ENCODE measurements around the gene TMC1. TPM values are rescaled to one million over a fixed set of nuclear protein-coding genes. Genes with fewer than 3 reads are reported as not detected.

Gene TMC1
- total RNA-seq, 1 donor from 2014 or later, result not detected

GRCh38 chr9:72657023-72657422 is 135.6 kb downstream of the TMC1 start:
- Mint-ChIP-seq H3K4me1 (no peaks in the 10 kb centered on the region), H3K9me3 (no peaks in the 10 kb centered on the region), H3K27me3 (ENCODE audit: low read depth) (no peaks in the 10 kb centered on the region), H3K27ac (no peak overlapping the region), H3K4me3 (no peak overlapping the region), H3K36me3 (no peaks in the 10 kb centered on the region)
- TF ChIP-seq, protein P1, sequence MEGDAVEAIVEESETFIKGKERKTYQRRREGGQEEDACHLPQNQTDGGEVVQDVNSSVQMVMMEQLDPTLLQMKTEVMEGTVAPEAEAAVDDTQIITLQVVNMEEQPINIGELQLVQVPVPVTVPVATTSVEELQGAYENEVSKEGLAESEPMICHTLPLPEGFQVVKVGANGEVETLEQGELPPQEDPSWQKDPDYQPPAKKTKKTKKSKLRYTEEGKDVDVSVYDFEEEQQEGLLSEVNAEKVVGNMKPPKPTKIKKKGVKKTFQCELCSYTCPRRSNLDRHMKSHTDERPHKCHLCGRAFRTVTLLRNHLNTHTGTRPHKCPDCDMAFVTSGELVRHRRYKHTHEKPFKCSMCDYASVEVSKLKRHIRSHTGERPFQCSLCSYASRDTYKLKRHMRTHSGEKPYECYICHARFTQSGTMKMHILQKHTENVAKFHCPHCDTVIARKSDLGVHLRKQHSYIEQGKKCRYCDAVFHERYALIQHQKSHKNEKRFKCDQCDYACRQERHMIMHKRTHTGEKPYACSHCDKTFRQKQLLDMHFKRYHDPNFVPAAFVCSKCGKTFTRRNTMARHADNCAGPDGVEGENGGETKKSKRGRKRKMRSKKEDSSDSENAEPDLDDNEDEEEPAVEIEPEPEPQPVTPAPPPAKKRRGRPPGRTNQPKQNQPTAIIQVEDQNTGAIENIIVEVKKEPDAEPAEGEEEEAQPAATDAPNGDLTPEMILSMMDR (IDR thresholded peaks at IDR 0.05; ENCODE audit: unreplicated experiment), result no peak
- no peak for DNase-seq (ENCODE audit: low spot score in 2 of 2, unreplicated experiment in 2 of 2)

DNA sequence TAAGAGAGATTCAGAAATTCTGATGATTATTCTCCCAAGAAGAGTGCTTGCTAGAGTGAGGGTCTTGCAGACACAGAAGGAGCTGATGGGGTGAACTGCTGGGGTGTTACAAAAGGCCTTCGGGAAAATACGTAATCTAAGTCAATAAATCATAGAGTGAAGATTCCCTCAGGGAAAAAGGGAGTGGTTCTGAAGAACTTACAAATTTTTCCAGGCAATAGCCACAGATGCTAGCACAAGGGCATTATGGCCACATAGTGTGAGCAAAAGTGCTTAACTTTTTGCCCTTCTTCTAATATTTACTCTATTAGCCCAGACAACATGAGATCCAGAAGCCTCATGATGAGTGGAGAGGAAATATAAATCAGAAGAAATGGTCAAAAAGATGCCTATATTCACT is 137.3 kb downstream of the TMC1 start:
- Mint-ChIP-seq H3K4me1 (no peaks in the 10 kb centered on the region), H3K27ac (no peak overlapping the region), H3K27me3 (ENCODE audit: low read depth) (no peaks in the 10 kb centered on the region), H3K4me3 (no peak overlapping the region), H3K36me3 (no peaks in the 10 kb centered on the region), H3K9me3 (no peaks in the 10 kb centered on the region)
- TF ChIP-seq, protein P1 (IDR thresholded peaks at IDR 0.05; ENCODE audit: unreplicated experiment), result no peak
- no peak for DNase-seq (ENCODE audit: low spot score in 2 of 2, unreplicated experiment in 2 of 2)

DNA sequence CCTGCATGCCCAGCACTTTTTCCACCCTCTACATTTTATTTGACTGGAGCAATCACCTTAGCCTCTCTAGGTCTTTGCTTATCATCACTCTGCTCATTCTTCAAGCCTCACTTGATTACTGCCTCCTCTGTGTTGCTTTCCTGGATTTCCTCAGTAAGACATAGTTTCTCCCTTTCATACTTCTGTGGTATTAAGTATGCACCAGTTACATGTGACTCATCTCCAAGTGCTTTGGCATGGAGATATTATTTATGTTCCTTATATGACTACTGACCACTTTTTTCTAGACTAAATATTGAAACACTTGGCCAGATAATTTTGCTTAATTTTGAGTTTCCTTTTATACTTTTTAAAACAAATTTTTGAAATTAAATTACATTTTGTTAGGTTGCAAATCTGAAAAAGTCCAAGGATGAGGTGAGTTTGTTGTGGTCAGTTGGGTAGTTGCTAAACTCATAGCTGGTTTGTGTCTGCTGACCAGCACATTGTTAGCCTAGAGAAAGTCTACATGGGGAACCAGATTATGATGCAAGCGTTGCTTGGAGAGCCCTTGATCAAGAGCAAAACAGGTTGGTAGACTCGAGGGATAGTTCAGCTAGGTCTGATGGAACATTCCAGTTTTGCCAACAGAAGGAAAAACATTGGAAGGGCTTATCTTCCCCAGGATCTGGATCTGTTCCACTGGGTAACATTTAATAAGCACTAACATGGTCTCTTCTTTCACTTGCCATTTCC is 140.2 kb downstream of the TMC1 start:
- no peak for DNase-seq (ENCODE audit: low spot score in 2 of 2, unreplicated experiment in 2 of 2)
- Mint-ChIP-seq H3K4me1 (no peaks in the 10 kb centered on the region), H3K9me3 (peaks cover 7% of the 10 kb centered on the region), H3K27ac (no peak overlapping the region), H3K4me3 (no peak overlapping the region), H3K27me3 (ENCODE audit: low read depth) (no peaks in the 10 kb centered on the region), H3K36me3 (no peaks in the 10 kb centered on the region)
- TF ChIP-seq, protein P1 (IDR thresholded peaks at IDR 0.05; ENCODE audit: unreplicated experiment), result no peak

- H3K4me3 Mint-ChIP-seq, result no peak overlapping the region
- no peaks in the 10 kb centered on the region for H3K27me3 Mint-ChIP-seq (ENCODE audit: low read depth)
- H3K4me1 Mint-ChIP-seq, result no peaks in the 10 kb centered on the region
- no peak overlapping the region for H3K27ac Mint-ChIP-seq
- peaks cover 7% of the 10 kb centered on the region for H3K9me3 Mint-ChIP-seq
- H3K36me3 Mint-ChIP-seq, result no peaks in the 10 kb centered on the region
- TF ChIP-seq, protein P1 (IDR thresholded peaks at IDR 0.05; ENCODE audit: unreplicated experiment), result no peak
- DNase-seq (ENCODE audit: low spot score in 2 of 2, unreplicated experiment in 2 of 2), result no peak
Observed at GRCh38 chr9:72665421-72665820, 144.0 kb downstream of the TMC1 start.

- Mint-ChIP-seq H3K36me3 (no peaks in the 10 kb centered on the region), H3K4me3 (no peak overlapping the region), H3K9me3 (peaks cover 14% of the 10 kb centered on the region), H3K27me3 (ENCODE audit: low read depth) (no peaks in the 10 kb centered on the region), H3K27ac (no peak overlapping the region), H3K4me1 (no peaks in the 10 kb centered on the region)
- DNase-seq (ENCODE audit: low spot score in 2 of 2, unreplicated experiment in 2 of 2), result no peak
- TF ChIP-seq, protein P1 (IDR thresholded peaks at IDR 0.05; ENCODE audit: unreplicated experiment), result no peak
Observed at GRCh38 chr9:72667181-72667580, 145.8 kb downstream of the TMC1 start.
